Ecto neural progenitor cell (in vitro differentiated cells): Measurements from ENCODE around the gene ARL6IP1.
"Not testable (repeated sequence)": the region's sequence is repeated elsewhere in the genome, so short reads cannot be mapped to it uniquely, and the experiment has no call there.

Experiments used
- DNase-seq: peaks from one replicate; pipeline ENCODE4 v3.0.0-alpha.2; 2018; ENCODE audit warnings: low spot score

The ARL6IP1 gene

GRCh38 chr16:18759598-18760520 is 41.5 kb downstream of the ARL6IP1 start:
- DNase-seq: not testable (repeated sequence)

GRCh38 chr16:18757960-18758660 is 43.2 kb downstream of the ARL6IP1 start:
- not testable (repeated sequence) for DNase-seq

GRCh38 chr16:18756639-18757038 is 44.7 kb downstream of the ARL6IP1 start:
- not testable (repeated sequence) for DNase-seq

GRCh38 chr16:18742870-18743269 is 58.5 kb downstream of the ARL6IP1 start:
- not testable (repeated sequence) for DNase-seq
